BJ (cell line): Measurements from ENCODE around the gene INMT. TPM values are rescaled to one million over a fixed set of nuclear protein-coding genes. Genes with fewer than 3 reads are reported as not detected.
A peak's percentile ranks its signal among the peaks of the same experiment; 100 is the strongest.

ENCODE experiments used
- CTCF ChIA-PET: fragments of 350-600 bp; formaldehyde crosslinking; extraction: SDS; loops from one replicate; lab custom pipeline; 2021; ENCODE audit warnings: antibody characterized with exemption, inconsistent platforms; lab: Yijun Ruan, JAX
- POLR2A ChIA-PET: fragments of 300-600 bp; sonication (Branson Sonifier 250); formaldehyde crosslinking; extraction: SDS; loops from one replicate; lab custom pipeline; 2021; ENCODE audit warnings: antibody characterized with exemption; lab: Charles Lee
- DNase-seq: peaks from one replicate; pipeline ENCODE4 v3.0.0-alpha.2; 2011; ENCODE audit warnings: low read depth
- H3K27me3 ChIP-seq: 2 replicates; pipeline ENCODE4 v1.6.0; 2011; ENCODE audit warnings: low read length; ENCODE audit not compliant: control insufficient read depth, insufficient read depth
- H3K36me3 ChIP-seq: 2 replicates; pipeline ENCODE4 v1.5.1; 2011; ENCODE audit warnings: low read length; ENCODE audit not compliant: control insufficient read depth, insufficient read depth
- H3K4me3 ChIP-seq: 2 replicates; pipeline ENCODE4 v1.5.1; 2011; ENCODE audit warnings: low read depth, mild to moderate bottlenecking, control low read depth, low read length
- polyA plus RNA-seq: library from polyadenylated mRNA; depleted of rRNA; stranded (reverse); fragments of >200 nt; gene quantifications from 2 replicates; pipeline ENCODE4 v1.2.3, GENCODE V29; 2011
- TF ChIP-seq, protein P1 (sequence below): IDR thresholded peaks from 2 replicates; pipeline ENCODE4 v1.5.1; 2011; ENCODE audit warnings: low read depth, mild to moderate bottlenecking, control low read depth, inconsistent platforms, low read length, moderate library complexity; ENCODE audit not compliant: insufficient read depth

Gene INMT
- polyA plus RNA-seq, 1 experiment, result 1.3 TPM

DNA sequence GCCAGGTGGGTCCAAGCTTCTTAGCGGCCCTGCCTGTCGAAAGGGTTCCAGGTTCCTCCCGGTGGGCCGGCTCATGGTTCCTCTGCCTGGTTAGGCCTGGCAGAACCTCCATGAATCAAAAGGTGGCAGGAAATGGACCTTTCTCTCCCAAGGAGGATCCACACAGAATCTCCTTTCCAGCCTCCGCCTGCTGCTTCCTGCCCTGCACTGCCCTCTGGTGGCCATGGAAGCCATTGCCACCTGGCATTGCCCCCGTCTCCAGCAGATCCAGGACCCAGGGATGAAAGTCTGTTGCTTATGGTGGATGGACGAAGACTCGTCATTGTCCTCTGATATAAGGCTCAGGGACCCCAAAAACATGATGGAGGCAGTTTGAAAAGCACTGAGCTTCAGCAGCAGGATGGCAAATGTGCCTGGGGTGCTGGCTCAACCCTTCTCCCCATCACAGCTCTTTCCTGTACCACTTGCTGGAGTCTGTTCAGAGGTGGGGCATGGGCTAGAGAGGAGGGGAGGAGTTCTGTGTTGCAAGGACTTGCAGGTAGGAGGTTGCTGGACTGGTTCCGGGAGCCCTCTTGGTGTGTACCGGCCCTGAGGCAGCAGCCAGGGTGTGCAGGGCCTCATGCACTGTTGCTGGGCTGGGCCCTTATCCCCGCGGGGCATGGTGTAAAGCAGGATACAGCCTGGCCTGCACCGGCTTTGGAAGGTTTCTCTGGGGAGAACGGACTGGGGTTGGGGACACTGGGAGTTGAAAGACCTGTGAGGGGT lies 11.3 kb upstream of the INMT start:
- TF ChIP-seq, protein P1, sequence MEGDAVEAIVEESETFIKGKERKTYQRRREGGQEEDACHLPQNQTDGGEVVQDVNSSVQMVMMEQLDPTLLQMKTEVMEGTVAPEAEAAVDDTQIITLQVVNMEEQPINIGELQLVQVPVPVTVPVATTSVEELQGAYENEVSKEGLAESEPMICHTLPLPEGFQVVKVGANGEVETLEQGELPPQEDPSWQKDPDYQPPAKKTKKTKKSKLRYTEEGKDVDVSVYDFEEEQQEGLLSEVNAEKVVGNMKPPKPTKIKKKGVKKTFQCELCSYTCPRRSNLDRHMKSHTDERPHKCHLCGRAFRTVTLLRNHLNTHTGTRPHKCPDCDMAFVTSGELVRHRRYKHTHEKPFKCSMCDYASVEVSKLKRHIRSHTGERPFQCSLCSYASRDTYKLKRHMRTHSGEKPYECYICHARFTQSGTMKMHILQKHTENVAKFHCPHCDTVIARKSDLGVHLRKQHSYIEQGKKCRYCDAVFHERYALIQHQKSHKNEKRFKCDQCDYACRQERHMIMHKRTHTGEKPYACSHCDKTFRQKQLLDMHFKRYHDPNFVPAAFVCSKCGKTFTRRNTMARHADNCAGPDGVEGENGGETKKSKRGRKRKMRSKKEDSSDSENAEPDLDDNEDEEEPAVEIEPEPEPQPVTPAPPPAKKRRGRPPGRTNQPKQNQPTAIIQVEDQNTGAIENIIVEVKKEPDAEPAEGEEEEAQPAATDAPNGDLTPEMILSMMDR, result peak; percentile 99
- Histone ChIP-seq H3K4me3 (no peak overlapping the region), H3K27me3 (peaks cover 9% of the 10 kb centered on the region), H3K36me3 (no peaks in the 10 kb centered on the region)
- ChIA-PET POLR2A (no interaction called here), CTCF (interaction anchor here (0.6 to 5.2 kb wide), 32 partner anchors 9 to 1091 kb away, joined by 3 to 47 read pairs (median 4); no protein-coding TSS in a partner anchor)
- DNase-seq, result no peak

DNA sequence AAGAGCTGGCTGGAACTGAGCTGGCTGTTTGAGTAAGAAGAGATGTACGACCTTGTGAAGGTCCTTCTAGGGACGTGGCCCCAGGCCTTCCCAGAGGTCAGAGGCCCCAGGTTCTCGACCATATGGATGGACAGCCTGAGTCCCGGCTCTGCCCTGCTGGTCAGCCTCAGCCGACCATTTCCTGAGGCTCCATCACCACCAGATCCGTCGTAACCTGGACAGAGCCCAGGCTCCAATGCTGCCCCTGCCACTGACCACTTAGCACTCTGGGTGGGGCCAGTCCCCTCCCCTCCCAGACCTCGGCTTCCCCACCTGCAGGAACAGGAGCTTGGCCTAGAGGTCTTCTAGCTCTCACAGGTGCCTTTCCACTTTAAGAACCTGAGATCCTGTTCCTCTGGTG lies 10.6 kb upstream of the INMT start:
- TF ChIP-seq, protein P1, result no peak
- ChIA-PET CTCF (interaction anchor here (0.8 to 5.2 kb wide), 14 partner anchors 11 to 380 kb away, joined by 3 to 47 read pairs (median 6); partner anchors contain the start of gene INMT), POLR2A (no interaction called here)
- Histone ChIP-seq H3K36me3 (no peaks in the 10 kb centered on the region), H3K27me3 (peaks cover 7% of the 10 kb centered on the region), H3K4me3 (no peak overlapping the region)
- DNase-seq, result no peak

DNA sequence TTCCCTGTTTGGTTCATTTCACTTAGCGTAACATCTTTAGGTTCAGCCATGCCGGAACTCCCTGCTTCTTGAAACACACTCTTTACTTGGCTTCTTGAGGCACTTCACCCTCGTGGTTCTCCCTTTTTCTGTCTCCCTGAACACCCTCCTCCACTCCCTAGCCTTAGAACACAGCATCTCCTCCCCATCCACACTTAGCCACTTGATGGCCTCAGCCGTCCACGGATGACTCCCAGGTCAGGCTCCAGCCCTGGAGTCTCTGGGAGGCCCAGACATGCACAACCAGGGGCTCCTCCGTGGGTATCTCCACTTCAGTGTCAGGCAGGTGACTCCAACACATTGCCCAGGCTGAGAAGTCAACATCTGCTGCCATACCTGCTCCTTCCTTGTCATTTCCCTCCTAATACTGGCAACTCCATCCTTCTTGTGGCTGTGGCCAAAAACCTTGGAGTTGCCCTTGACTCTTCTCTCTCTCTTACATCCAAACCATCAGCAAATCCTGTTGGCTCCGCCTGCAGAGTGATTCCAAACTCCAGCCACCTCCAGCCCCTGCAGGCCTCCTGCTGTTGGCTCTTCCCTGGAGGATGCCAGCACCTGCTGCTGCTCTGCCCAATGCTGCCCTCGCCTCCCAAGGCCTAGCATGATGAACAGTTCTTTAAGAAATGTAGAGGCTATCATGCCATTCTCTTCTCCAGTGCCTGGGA lies 8.4 kb upstream of the INMT start:
- Histone ChIP-seq H3K4me3 (no peak overlapping the region), H3K36me3 (no peaks in the 10 kb centered on the region), H3K27me3 (peaks cover 2% of the 10 kb centered on the region; the same call in 1 of the 2 replicates)
- DNase-seq, result no peak
- TF ChIP-seq, protein P1, result peak; percentile 42
- ChIA-PET CTCF (interaction anchor here (1.5 kb wide), 1 partner anchor 50 kb away, joined by 3 read pairs; no protein-coding TSS in a partner anchor), POLR2A (no interaction called here)

DNA sequence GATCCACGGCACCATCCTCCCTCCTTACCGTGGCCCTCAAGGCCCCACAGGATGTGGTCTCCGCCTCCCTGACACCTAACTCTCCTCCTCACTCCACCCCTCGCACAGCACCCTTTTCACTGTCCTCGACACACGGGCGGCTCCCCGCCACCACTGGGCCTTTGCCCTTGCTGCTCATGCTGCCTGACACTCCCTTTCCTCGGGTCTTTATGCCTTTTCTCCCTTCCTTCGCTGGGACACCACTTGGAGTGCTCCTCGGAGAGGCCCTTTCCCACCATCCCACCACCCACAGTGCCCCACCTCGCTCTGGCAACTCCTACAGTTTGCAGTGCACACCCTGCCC lies 7.9 kb upstream of the INMT start:
- no peaks in the 10 kb centered on the region for H3K27me3 ChIP-seq
- no peak for DNase-seq
- ChIA-PET CTCF (interaction anchor here (0.8 to 2.9 kb wide), 5 partner anchors 50 to 377 kb away, joined by 3 to 10 read pairs (median 3); no protein-coding TSS in a partner anchor), POLR2A (interaction anchor here (0.7 kb wide), 1 partner anchor 295 kb away, joined by 4 read pairs; no protein-coding TSS in a partner anchor)
- TF ChIP-seq, protein P1, result no peak
- H3K4me3 ChIP-seq, result no peak overlapping the region
- H3K36me3 ChIP-seq, result no peaks in the 10 kb centered on the region
